Measurements from ENCODE around the gene PCNX2. TPM values are rescaled to one million over a fixed set of nuclear protein-coding genes. Genes with fewer than 3 reads are reported as not detected.

Gene PCNX2
- total and polyA plus RNA-seq, 2 of the 13 experiments (the other 11 are each of a cell fraction or from before 2014, with no cell fraction given) = 0.11 to 0.42 TPM

GRCh38 chr1:233105225-233105624 lies 190.3 kb downstream of the PCNX2 start:
- no peaks in the 10 kb centered on the region for H3K79me2 ChIP-seq (ENCODE audit: insufficient read depth, low read length)
- H4K20me1 ChIP-seq (ENCODE audit: insufficient read depth, low read length) = no peaks in the 10 kb centered on the region
- no peak overlapping the region for H3K9ac ChIP-seq (ENCODE audit: insufficient read depth, low read depth, low read length)
- DNase-seq (ENCODE audit: low spot score) (no peak), ATAC-seq (no peak), FAIRE-seq (no peak)
- in situ Hi-C loops (cut with HindIII; ENCODE audit: extremely low pct_ligation_motif_present, low pct_unique_long_range_greater_than_20kb) (no loop called here), intact Hi-C loops (cut with micrococcal nuclease; ENCODE audit: unreplicated experiment) (no loop called here)
- CTCF ChIA-PET (ENCODE audit: low intra/inter-chr PET ratio, low total read pairs) = no interaction called here
- no peaks in the 10 kb centered on the region for H3K36me3 ChIP-seq (replicated peaks in 1 of 2; ENCODE audit: control insufficient read depth in 1 of 2, insufficient read depth in 2 of 2, low read length in 2 of 2)
- H2AFZ ChIP-seq (ENCODE audit: low read length) = no peak overlapping the region
- POLR2A ChIA-PET = no interaction called here
- H3K9me3 ChIP-seq (ENCODE audit: low read length) = no peaks in the 10 kb centered on the region
- 0% methylated on average over 1 of the region's 1 CpG for WGBS (ENCODE audit: low lambda C conversion rate)
- H3K4me2 ChIP-seq (ENCODE audit: low read depth, low read length) = no peak overlapping the region
- no peaks in the 10 kb centered on the region for H3K4me1 ChIP-seq (ENCODE audit: insufficient read depth, low read length)
- BruUV-seq (replicated peaks) = no TSS peak
- TF ChIP-seq ZNF34 (CRISPR knock-in tag; IDR thresholded peaks at IDR 0.05; ENCODE audit: borderline replicate concordance) (no peak), CEBPB (IDR thresholded peaks at IDR 0.05; ENCODE audit: borderline replicate concordance, low read depth, low read length) (peak; percentile 13; the same call in 1 of the 2 replicates)
- no peaks in the 10 kb centered on the region for H3K27me3 ChIP-seq (ENCODE audit: control insufficient read depth in 1 of 2, insufficient read depth in 2 of 2, low read length in 2 of 2)
- no peak overlapping the region for H3K4me3 ChIP-seq (replicated peaks in 1 of 3; ENCODE audit: insufficient read depth in 1 of 3, low read depth in 2 of 3, low read length in 3 of 3)
- no peak overlapping the region for H3K27ac ChIP-seq (ENCODE audit: extremely low read length, insufficient read depth, low read length)

DNA sequence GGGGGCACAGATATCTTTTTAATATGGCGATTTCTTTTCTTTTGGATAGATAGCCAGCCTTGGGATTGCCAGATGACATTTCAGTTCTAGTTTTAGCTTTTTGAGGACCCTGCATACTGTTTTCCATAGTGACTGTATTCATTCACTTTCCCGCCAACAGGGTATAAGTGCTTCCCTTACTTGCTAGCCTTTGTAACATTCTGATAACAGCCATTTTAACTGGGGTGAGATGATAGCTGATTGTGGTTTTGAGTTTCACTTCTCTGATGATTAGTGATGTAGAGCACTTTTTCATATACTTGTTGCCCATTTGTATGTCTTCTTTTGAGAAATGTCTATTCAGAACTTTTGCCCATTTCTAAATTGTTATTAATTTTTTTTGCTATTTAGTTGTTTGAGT lies 193.2 kb downstream of the PCNX2 start:
- no peaks in the 10 kb centered on the region for H3K9me3 ChIP-seq (ENCODE audit: low read length)
- H3K27me3 ChIP-seq (ENCODE audit: control insufficient read depth in 1 of 2, insufficient read depth in 2 of 2, low read length in 2 of 2) = no peaks in the 10 kb centered on the region
- in situ Hi-C loops (cut with HindIII; ENCODE audit: extremely low pct_ligation_motif_present, low pct_unique_long_range_greater_than_20kb) = no loop called here
- no TSS peak for BruUV-seq (replicated peaks)
- FAIRE-seq (no peak), DNase-seq (ENCODE audit: low spot score) (no peak), ATAC-seq (no peak)
- H3K4me3 ChIP-seq (replicated peaks in 1 of 3; ENCODE audit: insufficient read depth in 1 of 3, low read depth in 2 of 3, low read length in 3 of 3) = no peak overlapping the region
- H3K4me2 ChIP-seq (ENCODE audit: low read depth, low read length) = no peak overlapping the region
- no peak overlapping the region for H3K9ac ChIP-seq (ENCODE audit: insufficient read depth, low read depth, low read length)
- H3K79me2 ChIP-seq (ENCODE audit: insufficient read depth, low read length) = no peaks in the 10 kb centered on the region
- H2AFZ ChIP-seq (ENCODE audit: low read length) = no peak overlapping the region
- CTCF ChIA-PET (ENCODE audit: low intra/inter-chr PET ratio, low total read pairs) = no interaction called here
- H3K36me3 ChIP-seq (replicated peaks in 1 of 2; ENCODE audit: control insufficient read depth in 1 of 2, insufficient read depth in 2 of 2, low read length in 2 of 2) = no peaks in the 10 kb centered on the region
- H3K27ac ChIP-seq (ENCODE audit: extremely low read length, insufficient read depth, low read length) = no peak overlapping the region
- no peaks in the 10 kb centered on the region for H4K20me1 ChIP-seq (ENCODE audit: insufficient read depth, low read length)
- intact Hi-C loops (cut with micrococcal nuclease; ENCODE audit: unreplicated experiment) = no loop called here
- WGBS (ENCODE audit: low lambda C conversion rate) = 6% methylated on average over 2 of the region's 2 CpGs
- no peaks in the 10 kb centered on the region for H3K4me1 ChIP-seq (ENCODE audit: insufficient read depth, low read length)
- POLR2A ChIA-PET = no interaction called here
- TF ChIP-seq MLLT10 (CRISPR knock-in tag; IDR thresholded peaks at IDR 0.05) (no peak), FLYWCH1 (CRISPR knock-in tag; IDR thresholded peaks at IDR 0.05) (no peak), FIP1L1 (IDR thresholded peaks at IDR 0.05; ENCODE audit: borderline replicate concordance, insufficient read depth, low read depth, low read length) (no peak), EP300 (IDR thresholded peaks at IDR 0.05; ENCODE audit: low read depth in 2 of 2, low read length in 2 of 2) (no peak), EP300 (CRISPR knock-in tag; IDR thresholded peaks at IDR 0.05; ENCODE audit: borderline replicate concordance) (no peak), NRL (CRISPR knock-in tag; IDR thresholded peaks at IDR 0.05; ENCODE audit: borderline replicate concordance) (no peak), ZNF337 (CRISPR knock-in tag; IDR thresholded peaks at IDR 0.05; ENCODE audit: borderline replicate concordance, low read depth) (no peak), ZNF431 (CRISPR knock-in tag; IDR thresholded peaks at IDR 0.05; ENCODE audit: borderline replicate concordance, low read depth) (no peak), CCAR2 (optimal IDR thresholded peaks at IDR 0.05; ENCODE audit: low read depth, low read length) (no peak), ZNF83 (CRISPR knock-in tag; IDR thresholded peaks at IDR 0.05; ENCODE audit: borderline replicate concordance) (no peak), ZNF576 (CRISPR knock-in tag; IDR thresholded peaks at IDR 0.05) (no peak), ZNF207 (IDR thresholded peaks at IDR 0.05; ENCODE audit: borderline replicate concordance) (no peak)
- TF ChIP-seq, protein P1, sequence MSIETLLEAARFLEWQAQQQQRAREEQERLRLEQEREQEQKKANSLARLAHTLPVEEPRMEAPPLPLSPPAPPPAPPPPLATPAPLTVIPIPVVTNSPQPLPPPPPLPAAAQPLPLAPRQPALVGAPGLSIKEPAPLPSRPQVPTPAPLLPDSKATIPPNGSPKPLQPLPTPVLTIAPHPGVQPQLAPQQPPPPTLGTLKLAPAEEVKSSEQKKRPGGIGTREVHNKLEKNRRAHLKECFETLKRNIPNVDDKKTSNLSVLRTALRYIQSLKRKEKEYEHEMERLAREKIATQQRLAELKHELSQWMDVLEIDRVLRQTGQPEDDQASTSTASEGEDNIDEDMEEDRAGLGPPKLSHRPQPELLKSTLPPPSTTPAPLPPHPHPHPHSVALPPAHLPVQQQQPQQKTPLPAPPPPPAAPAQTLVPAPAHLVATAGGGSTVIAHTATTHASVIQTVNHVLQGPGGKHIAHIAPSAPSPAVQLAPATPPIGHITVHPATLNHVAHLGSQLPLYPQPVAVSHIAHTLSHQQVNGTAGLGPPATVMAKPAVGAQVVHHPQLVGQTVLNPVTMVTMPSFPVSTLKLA (IDR thresholded peaks at IDR 0.05) = no peak
